HG03108 (cell line): ENCODE results near the gene AGBL1.

ENCODE experiments used
- ATAC-seq: cut with Tn5 transposase; IDR thresholded peaks from one replicate; pipeline ENCODE4 v1.9.1; 2021; ENCODE audit warnings: moderate library complexity; ENCODE audit not compliant: unreplicated experiment

AGBL1 gene

GRCh38 chr15:86079508-86080266 lies at the start of gene AGBL1:
TSS of gene AGBL1 (plus strand) at chr15:86079871.
- ATAC-seq, result no peak

DNA sequence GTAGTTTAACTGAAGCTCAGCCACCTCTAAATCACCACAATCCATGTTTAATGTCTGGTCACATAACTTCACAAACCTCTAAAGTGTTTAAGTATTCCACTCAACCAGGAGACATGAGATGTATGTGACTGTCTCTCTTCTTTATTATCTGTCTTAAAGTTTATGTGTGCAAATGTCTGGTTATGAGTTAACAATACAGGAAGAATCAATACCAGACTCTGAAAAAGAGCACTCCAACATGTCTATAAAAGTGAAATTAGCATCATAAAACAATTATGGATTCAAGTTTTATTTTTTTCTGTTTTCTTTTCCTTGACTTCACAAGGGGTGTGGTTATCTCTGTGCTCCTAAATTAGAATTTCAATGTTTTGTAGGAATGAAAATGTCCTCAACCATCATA lies 44.8 kb upstream of the AGBL1 start:
- no peak for ATAC-seq

GRCh38 chr15:86036243-86036642 lies 43.4 kb upstream of the AGBL1 start:
- ATAC-seq, result no peak

DNA sequence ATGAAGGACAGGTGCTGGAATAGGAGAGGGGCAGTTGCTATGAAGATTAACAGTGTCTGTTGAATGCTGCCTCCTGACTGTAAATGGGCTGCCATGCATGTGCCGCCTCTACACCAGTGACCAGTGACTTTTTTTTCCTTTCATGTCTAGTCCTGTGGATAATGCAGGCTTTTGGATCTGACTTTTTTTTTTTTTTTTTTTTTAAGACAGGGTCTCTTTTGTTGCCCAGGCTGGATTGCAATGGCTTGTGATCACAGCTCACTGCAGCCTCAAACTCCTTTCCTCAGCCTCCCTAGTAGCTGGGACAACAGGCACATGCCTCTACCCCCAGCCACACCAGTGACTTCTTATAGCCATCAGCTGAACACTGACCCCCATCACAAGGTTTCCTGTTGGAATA lies 41.2 kb upstream of the AGBL1 start:
- no peak for ATAC-seq

DNA sequence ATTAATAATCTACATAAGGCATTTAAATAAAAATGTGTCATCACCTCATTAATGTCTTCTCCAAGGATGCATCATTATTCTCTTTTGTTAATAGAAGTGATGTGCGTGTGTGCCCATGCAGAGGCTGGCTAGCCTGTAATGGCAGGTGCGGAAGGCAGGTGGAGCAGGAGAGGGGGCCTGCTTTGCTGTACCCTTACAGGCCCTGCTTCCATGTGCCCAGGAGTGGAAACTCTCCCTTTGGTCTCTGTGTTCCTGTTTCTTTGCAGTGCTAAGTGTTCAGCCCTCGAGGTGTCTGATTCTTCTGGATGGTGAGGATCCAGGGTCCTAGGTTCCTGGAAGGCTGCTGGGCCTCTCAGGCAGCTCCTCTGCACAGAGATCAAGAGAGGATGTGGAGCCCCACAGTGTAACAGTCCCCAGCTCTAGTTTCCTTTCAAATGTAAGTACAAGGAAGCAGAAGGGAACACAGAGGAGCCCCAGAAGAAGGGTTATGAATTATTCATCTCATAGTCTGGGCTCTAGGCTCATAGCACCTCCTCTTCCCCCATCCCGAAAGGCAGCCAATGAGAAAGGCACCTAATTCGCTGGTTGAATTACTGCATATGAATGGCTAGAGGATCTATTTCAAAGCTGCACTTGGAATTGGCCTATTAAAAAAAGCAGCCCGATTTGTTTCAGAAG lies 39.2 kb upstream of the AGBL1 start:
- no peak for ATAC-seq

DNA sequence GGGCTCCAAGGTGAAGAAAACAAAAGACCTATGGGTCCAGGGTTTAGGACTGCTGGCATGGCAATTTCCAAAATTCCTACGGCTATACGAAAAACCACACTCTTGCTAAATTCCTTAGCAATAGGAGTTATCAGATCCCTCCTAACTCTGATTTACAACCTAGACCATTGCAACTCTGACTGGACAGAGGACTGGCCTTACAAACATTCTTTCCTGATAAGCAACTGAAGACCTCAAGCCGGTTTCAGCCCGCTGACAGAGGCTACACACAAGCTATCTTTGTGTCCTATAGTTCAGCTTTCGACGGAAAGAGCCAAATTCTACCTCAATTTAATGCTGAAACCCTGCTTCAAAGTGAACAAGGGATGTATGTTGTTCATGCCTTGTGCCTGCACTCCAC lies 38.3 kb upstream of the AGBL1 start:
- no peak for ATAC-seq

- no peak for ATAC-seq
Observed at GRCh38 chr15:86042226-86042625, 37.4 kb upstream of the AGBL1 start.

DNA sequence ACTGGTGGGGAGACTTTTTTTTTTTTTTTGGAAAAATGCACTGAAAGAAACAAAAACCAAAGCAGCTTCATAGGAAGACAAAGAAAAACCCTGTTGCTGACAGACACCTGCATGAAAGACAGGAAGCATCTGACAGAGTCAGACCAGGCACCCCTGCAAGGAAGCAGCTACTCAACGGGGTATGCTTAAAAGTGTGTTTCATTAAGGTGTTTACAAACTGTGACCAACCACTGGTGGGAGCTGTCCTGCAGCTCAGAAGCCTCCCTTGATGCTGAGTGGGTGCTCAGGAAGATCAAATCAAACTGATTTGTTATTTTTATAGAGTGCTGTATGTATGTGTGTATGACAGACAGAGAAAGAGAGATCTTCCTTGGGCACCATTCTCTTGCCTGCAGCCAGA lies 34.7 kb upstream of the AGBL1 start:
- ATAC-seq, result no peak

DNA sequence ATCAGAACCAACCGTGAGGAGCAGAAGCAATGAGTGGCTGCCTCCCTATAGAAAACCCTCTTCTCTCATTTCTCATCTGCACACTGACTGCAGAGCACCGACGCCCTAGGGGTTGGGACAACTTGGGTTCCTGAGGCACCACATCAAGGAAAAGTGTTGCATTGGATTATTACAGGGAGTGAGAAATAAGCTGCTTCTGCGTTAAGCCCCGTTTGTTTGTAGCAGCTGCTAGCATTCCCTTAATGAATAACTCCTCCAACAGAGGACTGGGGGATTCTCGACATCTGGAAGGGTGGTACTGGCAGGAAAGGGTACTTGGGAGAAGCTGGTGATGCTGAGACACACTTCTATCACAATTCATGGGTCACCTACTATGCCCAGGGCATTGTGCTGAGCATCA lies 25.3 kb upstream of the AGBL1 start:
- ATAC-seq, result no peak

DNA sequence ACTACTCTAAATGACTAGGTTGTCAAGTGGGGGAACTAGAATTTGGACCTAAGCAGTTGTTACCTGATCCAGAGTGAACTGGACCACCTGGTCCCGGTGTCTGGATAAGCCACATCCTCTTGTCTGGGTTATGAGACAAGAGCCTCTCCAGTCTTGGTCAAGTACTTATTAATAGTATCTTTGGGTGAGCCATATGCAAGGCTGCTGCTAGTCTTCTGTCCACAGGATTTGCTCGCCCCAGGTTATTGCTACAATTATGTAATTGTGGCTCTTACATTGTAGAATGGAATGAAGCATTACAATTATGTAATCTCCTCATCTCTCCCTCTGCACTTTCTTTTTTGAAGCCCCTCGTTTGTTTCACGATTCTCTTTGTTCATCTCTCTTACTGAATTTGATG lies 24.0 kb upstream of the AGBL1 start:
- no peak for ATAC-seq

- no peak for ATAC-seq
Observed at GRCh38 chr15:86059851-86060250, 19.8 kb upstream of the AGBL1 start.

- no peak for ATAC-seq
Observed at GRCh38 chr15:86060674-86061073, 19.0 kb upstream of the AGBL1 start.

- no peak for ATAC-seq
Observed at GRCh38 chr15:86061581-86061980, 18.1 kb upstream of the AGBL1 start.

GRCh38 chr15:86062646-86063243 lies 16.9 kb upstream of the AGBL1 start:
- ATAC-seq, result no peak

DNA sequence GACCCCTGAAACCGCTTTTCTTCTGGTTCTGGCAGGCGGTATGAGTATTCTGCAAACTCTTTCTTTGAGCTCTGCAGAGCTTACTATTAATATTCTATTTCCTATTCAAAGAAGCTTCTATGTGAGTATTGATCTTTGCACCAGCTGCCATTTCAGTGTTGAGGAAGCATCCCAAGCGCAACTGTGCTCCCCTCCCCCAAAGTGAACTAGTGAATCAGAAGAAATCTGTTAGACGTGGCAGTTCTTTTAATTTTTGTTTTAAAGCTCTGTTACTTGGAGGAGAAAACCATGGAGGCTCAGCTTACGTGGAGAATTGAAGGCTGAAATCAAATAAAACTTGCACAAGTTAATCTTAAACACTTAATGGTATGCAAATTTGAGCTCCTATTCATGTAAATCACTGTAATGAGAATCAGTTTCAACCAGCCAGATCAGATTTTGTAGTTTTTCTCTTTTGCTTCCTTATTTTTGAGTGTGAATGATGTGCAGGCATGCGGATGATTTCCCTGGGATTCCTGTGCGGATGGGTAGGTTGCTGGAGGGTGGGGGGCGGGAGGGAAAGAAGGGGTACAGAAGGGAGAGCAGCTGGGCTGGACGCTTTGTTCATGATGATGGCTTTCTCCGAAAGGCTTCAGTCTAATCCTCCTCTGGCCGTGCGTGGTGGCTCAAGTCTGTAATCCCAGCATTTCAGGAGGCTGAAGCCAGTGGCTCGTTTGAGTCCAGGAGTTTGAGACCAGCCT lies 16.1 kb upstream of the AGBL1 start:
- no peak for ATAC-seq

DNA sequence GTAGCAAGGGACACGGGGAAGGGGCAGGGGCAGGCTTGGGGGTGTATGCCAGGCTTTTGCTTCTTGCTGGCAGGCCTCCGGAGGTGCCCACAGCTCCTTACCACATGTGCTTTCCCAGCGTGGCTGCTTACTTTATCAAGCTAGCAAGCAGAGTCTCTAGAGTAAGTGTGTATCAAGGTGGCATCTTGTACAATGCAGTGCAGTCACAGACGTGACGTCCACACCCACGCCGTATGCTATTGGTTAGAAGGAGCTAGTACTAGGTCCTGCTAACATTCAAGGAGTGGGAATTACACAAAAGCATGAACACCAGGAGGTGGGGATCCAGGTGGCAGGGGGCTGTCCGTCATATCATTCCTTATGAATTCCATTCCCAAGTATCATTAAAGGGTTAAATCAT lies 15.3 kb upstream of the AGBL1 start:
- no peak for ATAC-seq

- ATAC-seq, result no peak
Observed at GRCh38 chr15:86066174-86066834, 13.4 kb upstream of the AGBL1 start.

GRCh38 chr15:86073281-86073680 lies 6.4 kb upstream of the AGBL1 start:
- ATAC-seq, result no peak

DNA sequence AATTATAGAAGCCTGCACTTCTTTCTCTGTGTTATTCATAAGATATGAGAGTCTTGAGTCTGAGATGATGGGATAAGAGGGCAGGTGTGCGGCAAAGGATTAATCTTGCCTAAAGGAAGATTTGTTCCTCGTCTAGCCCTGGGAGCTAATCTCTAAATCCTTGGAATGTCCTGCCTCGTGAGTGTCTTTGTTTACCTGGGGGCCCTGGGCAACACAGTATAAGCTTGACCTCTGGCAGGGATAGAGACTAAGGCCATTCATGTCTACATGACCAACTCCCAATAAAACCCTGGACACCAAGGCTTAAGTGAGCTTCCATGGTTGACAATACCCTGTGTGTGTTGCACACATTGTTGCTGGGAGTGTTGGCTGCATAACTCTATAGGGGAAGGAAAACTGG lies 3.2 kb upstream of the AGBL1 start:
- no peak for ATAC-seq

GRCh38 chr15:86077070-86077469 lies 2.6 kb upstream of the AGBL1 start:
- no peak for ATAC-seq

GRCh38 chr15:86080302-86080701 lies 631 bp downstream of the AGBL1 start:
- ATAC-seq, result no peak
